SW 1271 (cell line): Measurements from ENCODE around the gene DYNLL1.
A peak's percentile ranks its signal among the peaks of the same experiment; 100 is the strongest.
"Not testable (repeated sequence)": the region's sequence is repeated elsewhere in the genome, so short reads cannot be mapped to it uniquely, and the experiment has no call there.

ENCODE experiments used
- DNase-seq, 2 experiments: peaks; one replicate each; lab custom pipeline; 2025; lab: John Stamatoyannopoulos, UW

Gene DYNLL1

GRCh38 chr12:120474616-120474960 lies 21.3 kb upstream of the DYNLL1 start:
- peak; percentile 41 to 89 for DNase-seq

GRCh38 chr12:120475643-120476042 lies 20.3 kb upstream of the DYNLL1 start:
- DNase-seq: no peak

- DNase-seq: no peak
Measured at GRCh38 chr12:120479458-120479857, 16.5 kb upstream of the DYNLL1 start.

- no peak for DNase-seq
Measured at GRCh38 chr12:120480211-120480610, 15.7 kb upstream of the DYNLL1 start.

GRCh38 chr12:120481022-120481767 lies 14.7 kb upstream of the DYNLL1 start:
- DNase-seq: no peak

GRCh38 chr12:120483621-120484020 lies 12.3 kb upstream of the DYNLL1 start:
- no peak for DNase-seq

GRCh38 chr12:120485961-120486881 lies 9.7 kb upstream of the DYNLL1 start:
- DNase-seq: no peak

- not testable (repeated sequence) for DNase-seq
Measured at GRCh38 chr12:120487552-120487951, 8.4 kb upstream of the DYNLL1 start.

GRCh38 chr12:120488057-120488640 lies 7.8 kb upstream of the DYNLL1 start:
- no peak for DNase-seq

- no peak for DNase-seq
Measured at GRCh38 chr12:120489018-120489417, 6.9 kb upstream of the DYNLL1 start.

- no peak for DNase-seq
Measured at GRCh38 chr12:120490325-120490724, 5.6 kb upstream of the DYNLL1 start.

- no peak for DNase-seq
Measured at GRCh38 chr12:120490833-120491512, 4.9 kb upstream of the DYNLL1 start.

GRCh38 chr12:120495186-120495730 lies 655 bp upstream of the DYNLL1 start:
- DNase-seq: no peak

GRCh38 chr12:120496413-120497340 lies 764 bp downstream of the DYNLL1 start:
- peak in 1 of 2 experiments; percentile 61 for DNase-seq

- no peak for DNase-seq
Measured at GRCh38 chr12:120497524-120498150, 1.7 kb downstream of the DYNLL1 start.

- DNase-seq: peak in 1 of 2 experiments; percentile 26
Measured at GRCh38 chr12:120498870-120499515, 3.1 kb downstream of the DYNLL1 start.

GRCh38 chr12:120500581-120500980 lies 4.7 kb downstream of the DYNLL1 start:
- DNase-seq: no peak

GRCh38 chr12:120504587-120504986 lies 8.7 kb downstream of the DYNLL1 start:
- DNase-seq: no peak

GRCh38 chr12:120508537-120508936 lies 12.6 kb downstream of the DYNLL1 start:
- DNase-seq: no peak

GRCh38 chr12:120514002-120514401 lies 18.1 kb downstream of the DYNLL1 start:
- no peak for DNase-seq
